Measurements from ENCODE around the gene SUGP2. TPM values are rescaled to one million over a fixed set of nuclear protein-coding genes. Genes with fewer than 3 reads are reported as not detected.

SUGP2 gene
- polyA plus RNA-seq, 3 donors from 2014 or later: 7.4 to 19.4 (median 7.9) TPM

DNA sequence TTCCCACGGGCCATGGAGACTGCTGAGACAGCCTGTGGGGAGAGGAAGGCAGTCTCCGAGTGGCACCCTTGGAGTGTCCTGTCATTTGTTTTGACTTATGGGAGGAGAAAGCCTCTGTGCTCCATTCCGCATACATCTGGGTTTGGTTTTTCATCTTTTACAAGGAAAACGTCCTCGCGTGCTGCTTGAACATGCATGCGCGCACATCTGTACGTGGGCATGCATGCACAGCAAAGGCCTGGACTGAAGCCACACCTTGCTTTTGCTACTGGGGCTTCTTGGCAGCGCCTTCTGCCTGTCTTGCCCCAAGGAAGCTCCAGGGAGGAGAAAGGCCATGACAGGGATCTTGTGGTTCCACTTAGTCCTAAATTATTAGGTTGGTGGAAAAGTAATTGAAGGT, 44.0 kb downstream of the SUGP2 start:
- H3K4me3 Mint-ChIP-seq: no peak overlapping the region
- no peak for DNase-seq
- peaks cover 1 to 21% (median 9%) of the 10 kb centered on the region in 3 donors for H3K36me3 Mint-ChIP-seq
- peaks cover 0 to 2% (median 2%) of the 10 kb centered on the region in 3 donors for H3K27me3 Mint-ChIP-seq (ENCODE audit: low read depth in 3 of 3)
- no peaks in the 10 kb centered on the region for H3K9me3 Mint-ChIP-seq
- no peaks in the 10 kb centered on the region for H3K4me1 Mint-ChIP-seq
- peak overlapping the region in 1 of 6 donors; percentile 28 for H3K27ac Mint-ChIP-seq

DNA sequence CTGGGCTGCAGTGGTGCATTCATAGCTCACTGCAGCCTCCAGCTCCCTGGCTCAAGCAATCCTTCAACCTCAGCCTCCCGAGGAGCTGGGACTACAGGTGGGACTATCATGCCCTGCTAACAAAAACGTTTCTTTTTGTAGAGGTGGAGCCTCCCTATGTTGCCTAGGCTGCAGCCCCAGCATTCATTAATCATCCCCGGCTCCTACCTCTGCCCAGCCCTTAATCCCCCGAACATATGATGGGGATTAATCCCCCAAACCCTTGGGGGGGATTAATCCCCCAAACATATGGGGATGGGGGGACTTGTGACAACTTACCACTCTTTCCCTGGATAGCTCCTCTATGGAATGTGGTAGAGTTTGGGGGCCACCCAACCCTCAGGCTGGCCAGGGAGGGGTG, 45.9 kb downstream of the SUGP2 start:
- H3K27ac Mint-ChIP-seq: no peak overlapping the region
- H3K27me3 Mint-ChIP-seq (ENCODE audit: low read depth in 3 of 3): peaks cover 0 to 2% (median 2%) of the 10 kb centered on the region in 3 donors
- H3K4me1 Mint-ChIP-seq: no peaks in the 10 kb centered on the region
- H3K9me3 Mint-ChIP-seq: no peaks in the 10 kb centered on the region
- DNase-seq: no peak
- H3K36me3 Mint-ChIP-seq: peaks cover 0 to 4% (median 0%) of the 10 kb centered on the region in 3 donors
- H3K4me3 Mint-ChIP-seq: no peak overlapping the region

DNA sequence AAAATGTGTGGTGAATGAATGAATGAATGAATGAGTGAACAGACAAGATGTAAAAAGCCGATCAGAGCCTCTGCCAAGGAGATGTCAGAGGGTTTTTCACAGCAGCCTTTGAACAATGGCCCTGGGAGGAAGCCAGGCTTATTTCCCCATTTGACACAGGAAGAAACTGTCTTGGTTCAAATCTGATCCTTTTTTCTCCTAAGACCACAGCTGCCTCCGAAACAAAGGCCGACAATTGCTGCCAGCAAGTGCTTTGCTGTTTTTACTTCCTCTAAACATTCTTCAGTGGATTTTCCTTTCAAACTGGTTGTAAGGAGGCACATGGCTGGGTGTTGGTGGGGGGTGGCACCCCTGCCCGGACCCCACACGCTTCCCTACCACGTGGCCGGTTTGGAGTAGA, 48.1 kb downstream of the SUGP2 start:
- Mint-ChIP-seq H3K4me3 (no peak overlapping the region), H3K9me3 (no peaks in the 10 kb centered on the region), H3K36me3 (no peaks in the 10 kb centered on the region), H3K27ac (no peak overlapping the region), H3K27me3 (ENCODE audit: low read depth in 3 of 3) (peaks cover 0 to 2% (median 2%) of the 10 kb centered on the region in 3 donors), H3K4me1 (no peaks in the 10 kb centered on the region)
- DNase-seq: no peak

DNA sequence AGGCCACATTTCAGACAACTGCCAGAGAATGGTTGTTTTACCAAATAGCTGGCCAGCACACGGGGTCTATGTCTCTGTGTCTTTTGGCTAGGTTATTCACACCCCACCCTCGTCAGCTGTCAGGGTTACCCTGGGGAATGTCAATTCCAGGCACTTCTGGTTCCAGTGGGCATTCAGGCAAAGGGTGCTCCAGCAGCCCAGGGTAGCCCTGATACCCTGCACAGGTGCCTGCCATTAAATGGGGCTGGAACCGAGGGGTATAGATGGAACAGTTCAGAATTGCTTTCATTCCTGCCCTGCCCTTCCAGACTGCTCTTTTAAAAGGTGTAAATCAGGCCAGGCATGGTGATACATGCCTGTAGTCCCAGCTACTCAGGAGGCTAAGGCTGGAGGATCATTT, 49.1 kb downstream of the SUGP2 start:
- no peak for DNase-seq
- no peaks in the 10 kb centered on the region for H3K9me3 Mint-ChIP-seq
- H3K4me1 Mint-ChIP-seq: no peaks in the 10 kb centered on the region
- H3K27me3 Mint-ChIP-seq (ENCODE audit: low read depth in 3 of 3): peaks cover 0 to 2% (median 2%) of the 10 kb centered on the region in 3 donors
- H3K36me3 Mint-ChIP-seq: no peaks in the 10 kb centered on the region
- no peak overlapping the region for H3K27ac Mint-ChIP-seq
- no peak overlapping the region for H3K4me3 Mint-ChIP-seq

DNA sequence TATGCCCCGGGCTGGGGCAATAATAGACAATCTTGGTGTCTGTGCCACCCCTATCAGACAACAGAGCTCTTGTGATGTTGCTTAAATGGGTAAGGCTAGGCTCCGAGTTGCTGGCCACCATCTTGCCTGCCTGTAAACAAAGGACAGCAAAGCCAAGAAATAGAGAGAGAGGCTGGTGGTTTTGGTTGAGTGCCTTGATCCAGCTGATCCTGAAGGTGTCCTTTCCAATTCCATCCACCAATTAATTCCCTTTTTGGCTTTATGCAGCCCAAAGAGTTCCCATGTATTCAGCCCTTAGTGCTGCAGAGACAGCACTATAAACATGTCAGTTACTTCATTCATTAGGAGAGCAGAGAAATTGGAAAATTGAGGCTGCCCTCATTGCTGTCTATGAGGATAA, 50.6 kb downstream of the SUGP2 start:
- Mint-ChIP-seq H3K27ac (no peak overlapping the region), H3K27me3 (ENCODE audit: low read depth in 3 of 3) (peaks cover 0 to 2% (median 2%) of the 10 kb centered on the region in 3 donors), H3K9me3 (no peaks in the 10 kb centered on the region), H3K36me3 (no peaks in the 10 kb centered on the region), H3K4me1 (no peaks in the 10 kb centered on the region), H3K4me3 (no peak overlapping the region)
- DNase-seq: no peak

DNA sequence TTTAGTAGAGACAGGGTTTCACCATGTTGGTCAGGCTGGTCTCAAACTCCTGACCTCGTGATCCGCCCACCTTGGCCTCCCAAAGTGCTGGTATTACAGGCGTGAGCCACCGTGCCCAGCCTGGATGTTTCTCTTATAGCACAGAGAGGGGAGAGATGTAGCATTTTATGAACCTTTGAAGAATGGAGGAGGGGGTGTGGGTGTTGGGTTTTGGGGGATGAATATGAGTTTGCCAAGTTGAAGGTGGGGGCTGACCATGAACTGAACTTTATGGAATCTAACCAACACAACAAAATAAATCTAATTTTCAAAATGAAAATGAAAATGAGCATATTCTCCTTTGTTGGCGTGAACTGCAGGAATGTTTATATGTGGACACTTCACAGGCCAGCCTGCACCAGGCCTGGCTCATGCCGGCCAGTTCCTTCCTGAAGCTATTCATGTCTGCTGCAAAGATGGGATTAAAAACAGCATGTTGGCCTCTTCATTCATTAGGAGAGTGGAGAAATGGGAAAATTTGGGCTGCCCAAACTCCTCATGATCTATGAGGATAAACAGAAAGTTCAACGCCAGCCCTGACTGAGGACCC, 52.8 kb downstream of the SUGP2 start:
- no peaks in the 10 kb centered on the region for H3K36me3 Mint-ChIP-seq
- peaks cover 0 to 6% (median 0%) of the 10 kb centered on the region in 3 donors for H3K27me3 Mint-ChIP-seq (ENCODE audit: low read depth in 3 of 3)
- no peak overlapping the region for H3K4me3 Mint-ChIP-seq
- H3K9me3 Mint-ChIP-seq: no peaks in the 10 kb centered on the region
- H3K4me1 Mint-ChIP-seq: no peaks in the 10 kb centered on the region
- no peak overlapping the region for H3K27ac Mint-ChIP-seq
- DNase-seq: no peak

DNA sequence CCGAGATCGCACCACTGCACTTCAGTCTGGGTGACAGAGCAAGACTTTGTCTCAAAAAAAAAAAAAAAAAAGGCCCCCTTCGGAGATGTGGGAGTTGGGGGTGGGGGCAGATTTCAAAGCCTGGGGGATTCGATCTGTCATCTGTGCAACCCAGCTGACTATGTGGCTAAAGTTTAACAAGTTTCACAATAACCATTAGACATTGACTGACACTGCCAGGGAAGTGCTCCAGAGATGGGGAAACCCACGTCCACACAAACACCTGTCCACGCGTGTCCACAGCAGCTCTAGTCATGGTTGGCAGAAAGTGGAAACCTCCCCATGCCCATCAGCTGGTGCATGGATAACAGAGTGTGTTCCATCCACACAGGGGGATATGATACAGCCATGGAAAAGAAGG, 54.7 kb downstream of the SUGP2 start:
- Mint-ChIP-seq H3K4me1 (no peaks in the 10 kb centered on the region), H3K27ac (no peak overlapping the region), H3K27me3 (ENCODE audit: low read depth in 3 of 3) (peaks cover 0 to 6% (median 0%) of the 10 kb centered on the region in 3 donors), H3K36me3 (no peaks in the 10 kb centered on the region), H3K9me3 (no peaks in the 10 kb centered on the region), H3K4me3 (no peak overlapping the region)
- no peak for DNase-seq

DNA sequence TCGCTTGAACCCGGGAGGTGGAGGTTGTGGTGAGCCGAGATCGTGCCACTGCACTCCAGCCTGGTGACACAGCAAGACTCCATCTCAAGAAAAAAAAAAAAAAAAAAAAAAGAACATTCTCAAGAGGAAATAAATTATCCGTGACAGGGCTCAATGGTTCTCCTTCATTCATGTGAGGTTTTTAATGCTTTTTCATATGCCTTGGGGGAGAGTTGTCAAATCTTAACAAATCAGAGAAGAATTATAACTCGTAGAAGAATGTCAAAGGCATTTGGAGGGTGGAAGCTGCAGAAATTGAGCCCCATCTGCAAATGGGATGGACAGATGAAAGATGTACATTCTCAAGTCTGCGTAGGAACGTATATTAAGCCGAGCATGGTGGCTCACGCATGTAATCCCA, 57.4 kb downstream of the SUGP2 start:
- H3K36me3 Mint-ChIP-seq: no peaks in the 10 kb centered on the region
- peaks cover 0 to 3% of the 10 kb centered on the region in 2 donors for H3K4me1 Mint-ChIP-seq
- H3K4me3 Mint-ChIP-seq: no peak overlapping the region
- no peaks in the 10 kb centered on the region for H3K9me3 Mint-ChIP-seq
- peaks cover 2 to 9% (median 4%) of the 10 kb centered on the region in 3 donors for H3K27me3 Mint-ChIP-seq (ENCODE audit: low read depth in 3 of 3)
- DNase-seq: no peak
- H3K27ac Mint-ChIP-seq: no peak overlapping the region

DNA sequence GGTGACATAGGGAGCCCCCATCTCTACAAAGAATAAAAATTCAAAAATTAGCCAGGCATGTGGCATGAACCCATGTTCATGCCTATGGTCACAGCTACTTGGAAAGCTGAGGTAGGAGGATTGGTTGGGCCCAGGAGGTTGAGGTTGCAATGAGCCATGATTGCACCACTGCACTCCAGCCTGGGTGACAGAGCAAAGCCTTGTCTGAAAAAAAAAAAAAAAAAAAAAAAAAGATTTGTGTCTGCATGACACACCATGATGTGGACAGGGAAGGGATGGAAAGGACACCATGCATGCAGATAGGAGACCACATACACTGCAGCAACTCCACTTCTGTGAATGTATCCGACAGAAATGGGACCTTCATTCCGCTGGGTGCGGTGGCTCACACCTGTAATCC, 58.3 kb downstream of the SUGP2 start:
- H3K27me3 Mint-ChIP-seq (ENCODE audit: low read depth in 3 of 3): peaks cover 2 to 6% (median 4%) of the 10 kb centered on the region in 3 donors
- H3K4me3 Mint-ChIP-seq: no peak overlapping the region
- no peak overlapping the region for H3K27ac Mint-ChIP-seq
- H3K36me3 Mint-ChIP-seq: no peaks in the 10 kb centered on the region
- H3K4me1 Mint-ChIP-seq: peaks cover 0 to 3% of the 10 kb centered on the region in 2 donors
- H3K9me3 Mint-ChIP-seq: no peaks in the 10 kb centered on the region
- DNase-seq: no peak

DNA sequence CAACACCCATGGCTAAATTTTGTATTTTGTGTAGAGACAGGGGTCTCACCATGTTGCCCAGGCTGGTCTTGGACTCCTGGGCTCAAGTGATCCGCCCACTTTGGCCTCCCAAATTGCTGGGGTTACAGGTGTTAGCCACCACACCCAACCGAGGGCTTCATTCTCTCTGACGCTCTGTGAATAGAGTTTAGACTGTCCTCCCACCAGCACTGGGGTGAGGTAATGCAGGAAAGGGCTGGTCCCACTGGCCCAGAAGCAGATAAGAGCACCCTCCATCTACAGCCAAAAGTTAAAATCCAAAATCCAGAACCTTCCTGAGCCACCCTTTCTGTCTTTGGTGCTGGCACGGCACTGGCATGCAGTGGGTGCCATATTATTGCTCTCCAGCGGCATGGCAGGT, 60.5 kb downstream of the SUGP2 start:
- H3K36me3 Mint-ChIP-seq: peaks cover 0 to 3% (median 0%) of the 10 kb centered on the region in 3 donors
- peak overlapping the region in 1 of 6 donors; percentile 55 for H3K27ac Mint-ChIP-seq
- peaks cover 2 to 6% (median 4%) of the 10 kb centered on the region in 3 donors for H3K27me3 Mint-ChIP-seq (ENCODE audit: low read depth in 3 of 3)
- peaks cover 0 to 3% of the 10 kb centered on the region in 2 donors for H3K4me1 Mint-ChIP-seq
- no peak overlapping the region for H3K4me3 Mint-ChIP-seq
- H3K9me3 Mint-ChIP-seq: no peaks in the 10 kb centered on the region
- DNase-seq: no peak

DNA sequence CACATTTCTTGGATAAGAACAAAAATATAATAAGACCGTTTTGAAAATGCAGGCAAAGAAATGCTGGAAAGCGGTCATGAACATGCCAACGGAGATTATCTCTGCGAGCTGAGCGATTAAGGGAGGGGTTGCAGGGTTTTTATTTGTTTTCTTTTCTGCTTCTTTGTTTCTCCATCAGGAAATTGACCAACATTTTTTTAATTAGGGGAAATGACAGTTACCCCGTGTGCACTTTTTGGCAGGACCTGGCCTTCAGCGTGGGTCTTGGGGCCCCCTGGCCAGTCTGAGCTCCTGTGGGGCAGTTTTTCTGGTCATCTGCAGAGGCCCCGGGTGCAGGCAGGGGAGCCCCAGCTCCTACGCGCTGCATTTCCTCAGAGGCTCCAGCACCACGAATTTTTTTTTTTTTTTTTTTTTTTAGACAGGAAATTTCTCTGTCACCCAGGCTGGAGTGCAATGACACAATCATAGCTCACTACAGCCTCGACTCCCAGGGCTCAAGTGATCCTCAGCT, 61.0 kb downstream of the SUGP2 start:
- no peaks in the 10 kb centered on the region for H3K9me3 Mint-ChIP-seq
- peaks cover 0 to 3% (median 0%) of the 10 kb centered on the region in 3 donors for H3K36me3 Mint-ChIP-seq
- DNase-seq: no peak
- peaks cover 0 to 3% of the 10 kb centered on the region in 2 donors for H3K4me1 Mint-ChIP-seq
- H3K27me3 Mint-ChIP-seq (ENCODE audit: low read depth in 3 of 3): peaks cover 2 to 6% (median 4%) of the 10 kb centered on the region in 3 donors
- H3K27ac Mint-ChIP-seq: no peak overlapping the region
- H3K4me3 Mint-ChIP-seq: no peak overlapping the region

DNA sequence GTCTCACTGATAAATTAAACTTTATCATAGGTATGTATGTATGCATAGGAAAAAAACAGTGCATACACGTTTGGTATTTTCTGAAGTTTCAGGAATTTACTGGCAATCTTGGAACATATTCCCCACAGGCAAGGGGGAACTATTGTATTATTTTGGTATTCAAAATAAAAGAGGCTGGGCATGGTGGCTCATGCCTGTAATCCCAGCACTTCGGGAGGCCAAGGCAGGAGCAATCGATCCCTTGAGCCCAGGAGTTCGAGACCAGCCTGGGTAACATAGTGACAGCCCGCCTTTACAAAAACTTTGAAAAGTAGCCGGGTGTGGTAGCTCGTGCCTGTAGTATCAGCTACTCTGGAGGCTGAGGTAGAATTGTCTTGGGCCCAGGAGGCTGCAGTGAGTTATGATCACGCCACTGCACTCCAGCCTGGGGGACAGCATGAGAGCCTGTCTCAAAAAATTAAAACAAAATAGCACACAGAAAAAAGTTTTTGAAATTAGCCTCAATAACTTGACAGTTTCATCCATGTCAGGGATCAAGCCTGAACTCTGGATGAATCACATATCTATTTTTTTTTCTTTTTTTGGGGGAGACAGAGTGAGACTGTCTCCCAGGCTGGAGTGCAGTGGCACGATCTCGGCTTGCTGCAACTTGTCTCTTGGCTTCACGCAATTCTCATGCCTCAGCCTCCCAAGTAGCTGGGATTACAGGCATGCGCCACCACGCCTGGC, 63.2 kb downstream of the SUGP2 start:
- H3K4me3 Mint-ChIP-seq: no peak overlapping the region

DNA sequence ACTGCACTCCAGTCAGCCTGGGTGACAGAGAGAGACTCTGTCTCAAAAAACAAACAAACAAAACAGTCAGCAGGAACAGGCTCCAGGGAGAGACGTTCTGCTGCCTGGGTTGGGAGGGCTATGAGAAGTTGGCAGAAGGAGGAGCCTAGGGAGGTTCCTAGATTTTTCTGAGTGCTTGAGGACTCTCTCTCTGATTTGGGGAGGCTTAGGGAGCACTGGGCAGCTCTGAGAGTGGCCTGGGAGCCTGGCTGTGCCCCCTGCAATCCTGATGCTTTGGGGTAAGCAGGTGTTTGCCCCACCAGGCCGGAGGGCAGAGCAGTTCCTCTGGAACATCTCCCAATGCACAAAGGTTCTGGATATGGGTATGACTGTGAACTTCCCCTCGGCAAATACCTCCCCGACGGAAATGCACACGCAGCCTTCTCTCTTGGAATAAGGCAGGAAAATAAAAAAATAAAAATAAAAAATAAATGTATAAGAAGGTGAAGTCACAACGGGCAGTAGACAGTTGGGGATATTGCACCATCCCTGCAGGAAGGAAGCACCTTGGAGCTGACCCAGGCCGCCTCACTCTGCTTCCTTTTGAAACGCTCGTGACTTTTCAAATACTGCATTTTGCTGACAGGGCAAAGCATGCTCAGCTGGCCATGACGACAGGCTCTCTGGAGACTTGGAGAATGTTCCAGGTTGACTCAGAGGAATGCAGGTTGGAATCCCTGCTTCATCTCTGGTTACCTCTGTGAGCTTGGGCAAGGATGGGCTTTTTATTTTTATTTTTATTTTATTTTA, 65.8 kb downstream of the SUGP2 start:
- DNase-seq: no peak
- no peaks in the 10 kb centered on the region for H3K4me1 Mint-ChIP-seq
- peaks cover 0 to 4% (median 4%) of the 10 kb centered on the region in 3 donors for H3K27me3 Mint-ChIP-seq (ENCODE audit: low read depth in 3 of 3)
- no peaks in the 10 kb centered on the region for H3K9me3 Mint-ChIP-seq
- H3K36me3 Mint-ChIP-seq: peaks cover 0 to 3% (median 0%) of the 10 kb centered on the region in 3 donors
- no peak overlapping the region for H3K4me3 Mint-ChIP-seq
- no peak overlapping the region for H3K27ac Mint-ChIP-seq

More for the DNA sequence above, 63.2 kb downstream of the SUGP2 start:
- no peak for DNase-seq
- no peaks in the 10 kb centered on the region for H3K9me3 Mint-ChIP-seq
- H3K27me3 Mint-ChIP-seq (ENCODE audit: low read depth in 3 of 3): peaks cover 2 to 9% (median 4%) of the 10 kb centered on the region in 3 donors
- H3K36me3 Mint-ChIP-seq: peaks cover 0 to 3% (median 0%) of the 10 kb centered on the region in 3 donors
- peaks cover 0 to 3% of the 10 kb centered on the region in 2 donors for H3K4me1 Mint-ChIP-seq
- no peak overlapping the region for H3K27ac Mint-ChIP-seq

DNA sequence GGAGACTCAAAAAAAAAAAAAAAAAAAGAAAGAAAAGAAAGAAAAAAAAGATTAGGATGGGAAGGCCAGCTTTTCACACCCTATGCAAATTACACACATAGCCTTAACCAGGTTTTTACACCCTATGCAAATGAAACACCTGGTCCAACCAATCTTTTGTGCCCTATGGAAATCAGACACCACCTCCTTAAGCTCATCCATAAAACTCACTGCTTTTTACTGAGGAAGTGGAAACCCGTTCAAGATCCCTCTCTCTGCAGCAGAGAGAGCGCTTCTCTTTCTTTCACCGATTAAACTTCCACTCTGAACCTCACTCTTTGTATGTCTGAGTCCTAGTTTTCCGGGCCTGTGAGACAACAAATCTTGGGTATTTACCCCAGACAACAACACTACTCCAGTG, 67.0 kb downstream of the SUGP2 start:
- Mint-ChIP-seq H3K27me3 (ENCODE audit: low read depth in 3 of 3) (peaks cover 1 to 6% (median 4%) of the 10 kb centered on the region in 3 donors), H3K4me3 (no peak overlapping the region), H3K27ac (no peak overlapping the region), H3K9me3 (no peaks in the 10 kb centered on the region), H3K36me3 (peaks cover 0 to 3% (median 0%) of the 10 kb centered on the region in 3 donors), H3K4me1 (peaks cover 2 to 11% of the 10 kb centered on the region in 2 donors)
- DNase-seq: no peak

All from immature natural killer cell (primary cell).